Measurements from ENCODE around the gene RHOD. TPM values are rescaled to one million over a fixed set of nuclear protein-coding genes. Genes with fewer than 3 reads are reported as not detected.

Gene RHOD
- total RNA-seq, 1 donor, result 15.1 TPM

DNA sequence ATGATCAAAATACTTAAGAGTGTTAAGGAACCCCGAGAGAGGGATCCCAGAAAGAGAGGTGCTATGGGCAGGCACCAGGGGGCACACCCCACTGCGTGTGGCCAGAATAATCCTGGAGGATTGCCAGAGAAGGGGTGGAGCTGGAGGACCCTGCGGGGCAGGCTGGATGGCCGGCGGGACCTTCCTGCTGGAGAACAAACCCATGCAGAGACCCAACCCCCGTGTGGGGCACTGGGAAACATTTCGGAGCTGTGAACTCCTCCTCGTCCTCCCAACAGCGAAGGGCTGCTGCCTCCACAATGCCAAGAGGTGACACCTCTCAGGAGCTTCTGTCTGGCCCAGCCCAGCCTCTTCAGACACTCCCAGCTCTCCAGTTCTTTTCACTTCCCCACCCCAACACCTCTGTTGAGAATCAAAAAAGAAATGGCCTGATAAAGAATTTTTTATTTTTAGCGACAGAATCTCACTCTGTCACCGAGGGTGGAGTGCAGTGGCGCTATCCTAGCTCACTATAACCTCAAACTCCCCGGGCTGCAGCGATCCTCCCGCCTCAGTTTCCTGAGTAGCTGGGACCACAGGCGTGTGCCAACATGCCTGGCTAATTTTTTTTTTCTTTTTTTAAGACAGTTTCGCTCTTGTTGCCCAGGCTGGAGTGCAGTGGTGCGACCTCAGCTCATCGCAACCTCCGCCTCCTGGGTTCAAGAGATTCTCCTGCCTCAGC, 25.6 kb downstream of the RHOD start:
- DNase-seq (ENCODE audit: low read depth), result no peak
- TF ChIP-seq, protein P1, sequence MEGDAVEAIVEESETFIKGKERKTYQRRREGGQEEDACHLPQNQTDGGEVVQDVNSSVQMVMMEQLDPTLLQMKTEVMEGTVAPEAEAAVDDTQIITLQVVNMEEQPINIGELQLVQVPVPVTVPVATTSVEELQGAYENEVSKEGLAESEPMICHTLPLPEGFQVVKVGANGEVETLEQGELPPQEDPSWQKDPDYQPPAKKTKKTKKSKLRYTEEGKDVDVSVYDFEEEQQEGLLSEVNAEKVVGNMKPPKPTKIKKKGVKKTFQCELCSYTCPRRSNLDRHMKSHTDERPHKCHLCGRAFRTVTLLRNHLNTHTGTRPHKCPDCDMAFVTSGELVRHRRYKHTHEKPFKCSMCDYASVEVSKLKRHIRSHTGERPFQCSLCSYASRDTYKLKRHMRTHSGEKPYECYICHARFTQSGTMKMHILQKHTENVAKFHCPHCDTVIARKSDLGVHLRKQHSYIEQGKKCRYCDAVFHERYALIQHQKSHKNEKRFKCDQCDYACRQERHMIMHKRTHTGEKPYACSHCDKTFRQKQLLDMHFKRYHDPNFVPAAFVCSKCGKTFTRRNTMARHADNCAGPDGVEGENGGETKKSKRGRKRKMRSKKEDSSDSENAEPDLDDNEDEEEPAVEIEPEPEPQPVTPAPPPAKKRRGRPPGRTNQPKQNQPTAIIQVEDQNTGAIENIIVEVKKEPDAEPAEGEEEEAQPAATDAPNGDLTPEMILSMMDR (IDR thresholded peaks at IDR 0.05; ENCODE audit: insufficient read depth, low read length), result no peak
- no peak overlapping the region for H3K4me3 ChIP-seq (ENCODE audit: low read depth, low read length)

DNA sequence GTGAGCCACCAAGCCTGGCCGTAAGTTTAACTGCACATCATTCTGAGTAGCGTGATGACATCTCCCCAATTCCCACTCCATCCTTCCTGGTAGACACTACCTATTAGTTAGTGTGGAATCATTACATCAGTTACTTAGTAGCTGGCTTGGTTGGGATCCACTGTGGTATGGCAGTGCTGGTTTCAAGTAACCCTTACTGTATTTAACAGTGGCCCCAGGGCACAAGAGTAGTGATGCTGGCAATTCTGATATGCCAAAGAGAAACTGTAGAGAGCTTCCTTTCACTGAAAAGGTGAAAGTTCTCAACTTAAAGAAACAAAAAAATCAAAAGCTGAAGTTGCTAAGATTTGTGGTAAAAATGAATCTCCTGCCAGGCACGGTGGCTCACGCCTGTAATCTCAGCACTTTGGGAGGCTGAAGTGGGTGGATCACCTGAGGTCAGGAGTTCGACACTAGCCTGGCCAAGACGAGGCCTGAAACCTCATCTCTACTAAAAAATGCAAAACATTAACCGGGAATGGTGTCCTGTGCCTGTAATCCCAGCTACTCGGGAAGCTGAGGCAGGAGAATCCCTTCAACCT, 27.2 kb downstream of the RHOD start:
- TF ChIP-seq, protein P1 (IDR thresholded peaks at IDR 0.05; ENCODE audit: insufficient read depth, low read length), result no peak
- no peak for DNase-seq (ENCODE audit: low read depth)
- no peak overlapping the region for H3K4me3 ChIP-seq (ENCODE audit: low read depth, low read length)

DNA sequence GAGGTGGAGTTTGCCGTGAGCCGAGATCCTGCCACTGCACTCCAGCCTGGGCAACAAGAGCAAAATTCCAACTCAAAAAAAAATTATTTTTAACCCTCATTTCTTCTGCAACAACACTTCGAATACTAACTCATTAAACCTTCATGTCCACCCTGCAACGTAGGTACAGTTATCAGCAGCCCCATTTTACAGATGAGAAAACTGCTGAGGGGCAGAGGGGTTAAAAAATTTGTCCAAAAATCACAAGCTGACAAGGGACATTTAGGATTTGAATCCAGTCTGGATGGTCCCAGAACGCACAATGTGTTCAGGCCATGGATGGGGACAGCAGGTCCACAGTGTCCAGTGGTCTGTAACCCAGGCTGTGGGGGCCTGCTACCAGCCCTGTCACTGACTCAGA, 29.0 kb downstream of the RHOD start:
- H3K4me3 ChIP-seq (ENCODE audit: low read depth, low read length), result no peak overlapping the region
- TF ChIP-seq, protein P1 (IDR thresholded peaks at IDR 0.05; ENCODE audit: insufficient read depth, low read length), result no peak
- no peak for DNase-seq (ENCODE audit: low read depth)

DNA sequence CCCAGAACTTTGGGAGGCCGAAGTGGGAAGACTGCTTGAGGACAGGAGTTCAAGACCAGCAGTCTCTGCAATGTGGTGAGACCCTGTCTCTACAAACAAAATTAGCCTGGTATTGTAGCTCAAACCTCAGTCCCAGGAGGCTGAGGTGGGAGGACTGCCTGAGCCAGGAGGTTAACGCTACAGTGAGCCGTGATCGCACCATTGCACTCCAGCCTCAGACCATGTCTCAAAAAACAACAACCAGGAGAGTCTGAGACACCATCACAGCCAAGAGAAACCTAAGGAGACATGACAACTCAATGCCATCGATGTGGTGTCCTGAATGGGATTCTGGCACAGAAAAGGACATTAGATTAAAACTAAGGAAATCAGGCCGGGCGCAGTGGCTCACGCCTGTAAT, 34.1 kb downstream of the RHOD start:
- no peak for DNase-seq (ENCODE audit: low read depth)
- no peak overlapping the region for H3K4me3 ChIP-seq (ENCODE audit: low read depth, low read length)
- TF ChIP-seq, protein P1 (IDR thresholded peaks at IDR 0.05; ENCODE audit: insufficient read depth, low read length), result no peak

DNA sequence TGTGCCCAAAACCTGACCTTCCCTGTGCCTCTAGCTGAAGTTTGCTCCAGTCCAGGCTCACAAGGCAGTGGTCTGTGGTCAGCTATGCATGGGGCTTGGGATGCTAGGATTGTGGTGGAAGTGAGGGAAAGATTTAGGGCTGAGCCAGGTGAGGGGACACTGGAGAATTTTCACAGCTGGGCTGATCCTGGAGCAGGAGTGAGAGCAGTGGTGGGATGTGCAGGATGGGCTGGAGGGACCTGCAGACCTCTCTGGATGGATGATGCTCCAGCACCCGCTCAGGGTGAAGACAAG, 38.5 kb downstream of the RHOD start:
- TF ChIP-seq, protein P1 (IDR thresholded peaks at IDR 0.05; ENCODE audit: insufficient read depth, low read length), result no peak
- no peak for DNase-seq (ENCODE audit: low read depth)
- no peak overlapping the region for H3K4me3 ChIP-seq (ENCODE audit: low read depth, low read length)

DNA sequence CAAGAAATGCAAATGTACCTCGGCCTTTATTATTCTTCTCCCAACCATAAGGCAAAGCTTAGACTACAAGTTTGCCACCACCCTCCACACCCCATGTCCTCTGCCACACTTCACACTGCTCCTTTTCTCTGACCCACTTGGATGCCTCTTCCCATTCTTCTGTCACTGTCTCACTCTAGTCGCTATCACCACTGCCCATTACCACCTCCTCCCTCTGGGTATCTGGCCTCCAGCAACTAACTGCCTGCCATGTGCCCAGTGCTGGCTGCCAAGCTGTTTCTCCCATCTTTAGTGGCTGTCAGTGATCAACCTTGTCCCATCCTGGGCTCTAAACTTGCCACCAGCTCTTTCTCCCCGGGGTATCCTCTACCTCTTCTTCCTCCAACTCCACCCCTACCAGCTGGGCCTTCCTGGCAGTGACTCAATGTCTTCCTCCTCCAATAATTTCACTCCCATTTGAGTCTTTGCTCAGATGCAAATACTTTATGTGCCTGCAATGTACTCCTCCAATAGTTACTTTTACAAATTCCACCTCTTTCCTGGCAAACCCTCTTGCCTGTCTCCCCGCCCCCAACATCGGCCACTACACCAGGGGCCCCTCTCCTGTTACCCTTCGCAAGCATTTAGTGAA, 42.3 kb downstream of the RHOD start:
- no peak overlapping the region for H3K4me3 ChIP-seq (ENCODE audit: low read depth, low read length)
- no peak for DNase-seq (ENCODE audit: low read depth)
- TF ChIP-seq, protein P1 (IDR thresholded peaks at IDR 0.05; ENCODE audit: insufficient read depth, low read length), result no peak

All from fibroblast of the aortic adventitia (primary cell).